IPS-11a (cell line): Measurements from ENCODE around the gene AUTS2.

Experiments used
- H3K4me3 ChIP-seq: one replicate; pipeline ENCODE4 v1.5.1; 2013; ENCODE audit warnings: low read depth, low read length, control low read depth

AUTS2 gene

DNA sequence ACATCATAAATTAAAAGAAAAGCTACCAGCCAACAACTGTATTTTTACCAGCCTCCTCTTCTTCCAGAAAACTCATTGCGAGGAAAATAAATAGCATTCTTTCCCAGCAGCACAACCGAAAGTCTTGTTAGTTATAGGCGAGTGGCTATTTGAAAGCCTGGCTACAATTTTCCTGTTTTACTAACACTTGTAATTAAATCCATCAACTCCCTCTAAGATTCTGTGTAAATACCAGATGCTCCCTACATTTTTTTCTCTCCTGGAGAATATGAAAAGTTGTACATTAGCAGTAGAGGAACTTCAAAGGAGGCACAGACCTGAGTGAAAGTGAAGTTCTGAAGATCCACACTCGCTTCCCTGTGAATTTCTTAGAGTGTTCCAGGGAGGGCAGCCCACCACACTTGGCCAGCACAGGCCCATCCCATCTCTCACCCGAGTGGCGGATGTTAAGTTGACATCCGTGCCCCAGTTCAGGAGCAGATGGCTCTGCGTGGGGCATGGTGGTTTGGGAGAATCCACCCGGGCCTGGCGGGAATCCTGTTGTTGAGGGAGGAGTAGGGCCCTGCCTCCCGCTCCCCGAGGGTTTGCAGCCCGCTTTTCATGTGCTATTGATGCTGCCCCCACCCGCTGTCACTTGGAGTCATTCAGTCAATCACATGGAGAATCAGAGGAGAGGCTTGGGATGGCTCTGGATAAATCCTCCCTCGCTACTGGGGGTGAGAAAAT lies 1082.6 kb downstream of the AUTS2 start:
- no peak overlapping the region for H3K4me3 ChIP-seq

DNA sequence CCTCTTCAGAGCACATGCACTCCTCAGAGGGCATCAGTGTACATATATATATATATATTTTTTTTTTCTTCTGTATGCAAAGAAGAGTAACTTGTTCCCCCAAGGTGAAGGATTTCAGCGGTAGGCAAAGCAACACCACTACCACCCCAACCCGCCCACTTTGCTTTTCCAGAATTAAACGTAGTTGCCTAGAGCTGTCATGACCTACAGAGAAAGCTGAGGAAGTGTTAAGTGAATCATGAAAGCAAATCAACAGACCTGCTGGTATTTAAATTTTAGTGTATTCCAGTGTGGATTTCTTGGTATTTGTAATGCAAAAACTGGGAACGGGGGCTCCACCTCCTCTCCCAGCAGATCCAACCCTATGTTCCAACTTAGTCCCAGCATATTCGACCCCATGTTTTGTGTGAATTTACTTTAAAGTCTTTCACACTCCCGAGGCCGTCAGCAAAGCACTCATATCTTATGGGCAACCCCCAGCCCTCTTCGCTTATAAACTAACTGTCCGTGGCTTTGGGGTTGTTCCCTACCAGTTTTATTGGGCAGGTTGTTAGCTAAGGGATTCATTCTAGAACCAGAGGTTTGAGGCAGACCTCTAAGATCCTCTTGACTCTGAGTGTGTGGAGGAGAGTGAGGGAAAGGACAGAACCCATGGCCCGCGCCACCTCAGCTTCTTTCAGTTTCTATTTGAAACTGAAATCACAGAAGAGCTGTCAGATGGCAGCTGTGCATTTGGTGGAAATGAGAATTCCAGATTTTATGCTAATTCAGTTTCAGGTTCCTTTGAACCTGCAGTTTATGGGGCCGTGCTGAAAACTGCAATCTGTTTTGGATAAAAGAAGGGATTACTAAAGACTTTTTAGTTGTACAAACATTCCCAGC lies 1083.4 kb downstream of the AUTS2 start:
- H3K4me3 ChIP-seq = no peak overlapping the region

DNA sequence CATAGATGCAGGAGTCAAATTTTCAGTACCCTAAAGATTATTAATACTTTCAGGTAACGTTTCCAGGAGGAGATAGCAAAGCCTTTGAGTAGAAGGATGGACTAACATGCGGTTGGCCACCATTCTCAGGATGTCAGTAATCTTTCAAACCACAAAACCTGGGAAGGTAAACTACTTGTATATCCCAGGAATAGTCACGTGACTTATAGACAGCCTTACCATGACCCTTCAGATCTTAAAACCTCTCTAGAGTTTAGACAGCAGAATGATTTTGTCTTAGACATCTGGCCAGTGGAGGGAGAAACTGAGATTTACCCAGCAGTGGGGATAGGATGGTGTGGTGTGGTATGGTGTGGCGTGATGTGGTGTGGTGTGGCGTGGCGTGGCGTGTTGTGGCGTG lies 1085.9 kb downstream of the AUTS2 start:
- no peak overlapping the region for H3K4me3 ChIP-seq

- H3K4me3 ChIP-seq = peak overlapping the region; percentile 27
Observed at GRCh38 chr7:70693321-70693685, 1095.0 kb downstream of the AUTS2 start.

- H3K4me3 ChIP-seq = peak overlapping the region; percentile 84
Observed at GRCh38 chr7:70693686-70694433, 1095.6 kb downstream of the AUTS2 start.

DNA sequence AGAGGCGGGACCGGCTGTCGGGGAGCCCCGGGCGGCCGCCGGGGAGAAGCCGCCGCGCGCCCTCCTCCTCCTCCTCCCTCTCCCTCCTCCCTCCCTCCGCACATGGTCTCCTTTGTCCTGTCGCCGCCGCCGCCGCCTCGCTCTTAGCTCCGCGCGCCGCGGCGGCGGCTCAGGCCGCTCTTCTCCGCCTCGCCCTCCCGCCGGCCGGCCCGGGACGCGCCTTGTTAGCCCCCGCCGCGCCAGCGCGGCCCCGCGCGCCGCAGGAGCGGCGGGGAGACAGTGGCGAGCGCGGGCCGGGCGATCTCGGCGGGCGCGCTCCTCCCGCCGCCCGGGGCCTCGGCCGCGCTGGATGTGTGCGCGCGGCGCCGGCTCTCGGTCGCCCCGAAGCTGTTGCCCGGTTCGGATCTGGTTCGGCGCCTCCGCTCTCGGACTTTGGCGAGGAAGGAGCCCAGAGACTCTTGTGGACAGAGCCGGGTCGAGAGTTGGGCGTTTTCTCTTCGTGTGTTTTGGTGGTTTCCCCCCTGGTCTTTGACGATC lies 1096.2 kb downstream of the AUTS2 start:
- peak overlapping the region; percentile 84 for H3K4me3 ChIP-seq

DNA sequence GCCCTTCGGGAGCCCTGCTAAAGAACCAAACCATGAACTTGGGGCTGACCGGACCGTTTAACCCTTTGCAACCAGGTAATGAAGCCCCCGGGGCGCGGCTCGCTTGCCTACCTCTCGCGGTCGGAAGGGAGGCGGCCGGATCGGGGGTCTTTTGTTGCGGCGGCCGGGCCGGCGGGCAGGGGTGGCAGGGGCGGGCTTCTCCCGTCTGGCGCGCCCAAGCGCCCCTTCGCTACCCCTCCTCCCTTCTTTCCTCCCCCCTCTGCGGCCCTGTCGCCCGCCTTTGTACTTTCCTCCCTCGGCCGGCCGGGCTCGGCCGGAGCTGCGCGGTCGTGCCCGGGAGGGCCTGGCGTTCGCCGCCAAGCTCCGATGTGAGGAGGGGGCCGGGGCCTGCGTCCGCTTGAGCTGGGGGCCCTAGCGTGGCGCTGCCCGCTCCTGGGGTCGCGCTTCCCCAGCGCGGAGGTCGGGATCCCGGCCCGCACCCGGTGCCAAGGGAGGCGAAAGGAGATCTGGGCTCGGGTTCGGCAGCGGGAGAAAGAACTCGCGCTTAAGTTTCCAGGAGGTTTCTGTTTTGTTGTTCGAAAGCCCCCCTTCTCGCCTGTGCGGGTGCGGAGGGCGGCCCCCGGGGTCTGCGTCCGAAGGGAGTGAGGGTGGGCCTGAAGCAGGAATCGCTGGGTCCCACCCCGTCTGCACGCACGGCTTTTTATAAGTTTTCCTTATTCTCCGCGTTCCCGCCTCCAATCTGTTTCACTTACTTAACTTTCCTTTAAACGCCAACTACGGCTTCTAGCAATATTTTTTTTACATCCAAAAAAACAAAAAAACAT lies 1096.9 kb downstream of the AUTS2 start:
- H3K4me3 ChIP-seq = peak overlapping the region; percentile 84

GRCh38 chr7:70695795-70696083 lies 1097.5 kb downstream of the AUTS2 start:
- peak overlapping the region; percentile 84 for H3K4me3 ChIP-seq

DNA sequence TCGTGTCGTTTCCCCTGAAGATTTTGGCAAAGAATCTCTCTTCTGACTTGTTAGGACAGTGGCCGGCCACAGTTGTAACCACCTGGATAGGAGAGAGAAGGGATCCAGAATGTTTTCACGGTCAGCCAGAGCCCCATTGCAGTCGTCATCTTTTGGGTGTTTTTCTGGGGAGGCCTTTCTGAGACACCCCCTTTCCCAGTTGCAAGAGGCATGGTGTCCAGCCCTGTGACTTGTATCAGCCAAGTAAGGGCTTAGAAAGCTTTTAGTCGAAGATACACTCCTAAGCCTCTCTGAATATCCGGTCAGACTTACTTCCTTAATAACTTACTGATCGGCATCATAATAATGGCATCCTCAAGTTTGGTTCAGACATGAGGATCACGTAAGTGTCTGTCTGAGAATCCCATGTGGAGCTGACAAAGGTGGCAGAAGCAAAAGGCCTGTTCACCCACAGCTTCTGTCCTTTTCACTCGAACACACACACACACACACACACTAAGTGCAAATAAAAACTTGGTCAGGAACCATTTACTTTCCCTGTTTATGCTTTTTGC lies 1098.0 kb downstream of the AUTS2 start:
- H3K4me3 ChIP-seq = peak overlapping the region; percentile 84

DNA sequence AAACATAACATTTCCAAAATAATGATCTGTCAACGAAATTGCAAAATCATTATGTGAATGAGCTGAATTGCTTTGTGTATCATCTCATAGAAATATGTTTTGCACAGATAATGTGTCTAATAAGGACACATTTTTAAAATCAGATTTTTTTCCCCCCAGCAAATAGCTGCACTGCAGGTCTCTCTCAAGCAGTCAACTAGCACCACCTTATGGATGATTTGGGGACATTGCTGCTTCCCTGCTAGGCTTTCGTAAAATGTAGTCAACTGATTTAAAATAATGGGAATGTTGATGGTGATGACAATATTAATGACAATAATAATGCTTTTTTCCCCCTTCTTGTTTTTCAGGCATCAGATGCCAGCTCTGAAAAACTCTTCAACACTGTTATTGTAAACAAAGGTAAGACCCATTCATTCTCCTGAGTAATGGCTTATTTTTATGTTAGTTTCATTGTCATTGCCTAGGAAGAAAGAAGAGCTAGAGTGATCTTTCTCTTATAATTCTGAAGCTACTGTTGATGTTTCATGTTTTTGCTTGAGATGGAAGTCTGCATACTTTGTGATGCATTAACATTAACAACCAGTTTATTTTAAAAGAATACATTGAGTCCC lies 1100.1 kb downstream of the AUTS2 start:
- peak overlapping the region; percentile 10 for H3K4me3 ChIP-seq

DNA sequence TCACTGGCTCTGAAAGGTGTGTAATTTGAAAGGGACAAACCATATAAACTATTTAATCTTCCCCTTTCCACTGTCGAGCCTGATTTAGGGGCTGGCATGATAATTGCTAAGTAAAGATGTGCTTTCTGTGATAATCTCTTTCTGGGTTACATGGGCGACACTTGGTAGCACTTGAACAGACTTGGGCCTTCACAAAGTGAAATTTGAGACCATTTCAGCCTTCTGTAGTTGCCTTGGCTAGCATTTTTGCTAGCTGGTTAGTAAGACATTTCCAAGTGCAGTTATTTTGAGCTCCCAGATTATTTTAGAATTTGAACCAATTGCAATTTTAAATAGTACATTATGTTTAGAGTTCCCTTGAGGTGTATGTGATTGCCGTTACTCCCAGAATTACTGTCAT lies 1101.0 kb downstream of the AUTS2 start:
- H3K4me3 ChIP-seq = no peak overlapping the region

DNA sequence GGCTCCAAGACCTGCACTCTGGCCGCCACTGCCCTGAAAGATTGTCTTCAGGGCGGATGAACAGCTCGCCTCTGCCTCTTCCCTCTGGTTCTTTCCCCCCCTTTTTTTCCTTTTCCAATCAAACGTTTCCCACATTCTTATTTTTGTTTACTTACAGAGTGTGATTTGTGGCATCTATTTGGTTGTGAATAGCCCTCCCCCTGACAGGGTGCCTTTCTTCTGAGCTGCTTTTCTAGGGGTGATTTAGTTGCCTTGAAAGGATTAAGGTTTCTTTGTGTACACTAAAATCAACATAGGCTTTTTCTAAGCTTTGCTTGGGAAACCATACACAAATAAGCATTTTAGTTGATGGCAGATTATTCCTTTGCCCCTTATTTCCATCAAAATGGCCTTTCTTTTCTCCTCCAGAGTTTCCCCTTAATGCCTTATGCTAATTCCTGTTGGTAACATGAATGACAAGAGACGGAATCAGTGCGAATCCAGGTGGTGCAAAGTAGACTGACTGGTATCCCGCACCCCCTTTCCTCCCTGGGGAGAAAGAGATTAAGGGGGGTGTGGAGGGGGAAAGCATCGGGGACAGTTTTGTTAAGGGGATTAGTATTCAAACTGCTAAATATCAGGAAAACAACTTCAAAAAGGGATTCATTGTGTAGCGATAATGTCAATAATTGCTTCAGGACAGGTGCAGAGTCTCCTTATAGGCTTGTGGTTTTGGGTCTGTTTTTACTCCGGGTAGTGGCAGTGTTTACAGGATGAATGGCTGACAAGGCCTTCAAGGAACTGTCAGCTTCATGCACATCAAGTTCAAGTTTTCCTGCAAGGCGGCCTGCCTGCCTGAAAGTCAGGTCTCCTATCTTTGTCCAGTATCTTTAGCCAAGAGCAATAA lies 1102.0 kb downstream of the AUTS2 start:
- no peak overlapping the region for H3K4me3 ChIP-seq

- H3K4me3 ChIP-seq = no peak overlapping the region
Observed at GRCh38 chr7:70700941-70701425, 1102.7 kb downstream of the AUTS2 start.

DNA sequence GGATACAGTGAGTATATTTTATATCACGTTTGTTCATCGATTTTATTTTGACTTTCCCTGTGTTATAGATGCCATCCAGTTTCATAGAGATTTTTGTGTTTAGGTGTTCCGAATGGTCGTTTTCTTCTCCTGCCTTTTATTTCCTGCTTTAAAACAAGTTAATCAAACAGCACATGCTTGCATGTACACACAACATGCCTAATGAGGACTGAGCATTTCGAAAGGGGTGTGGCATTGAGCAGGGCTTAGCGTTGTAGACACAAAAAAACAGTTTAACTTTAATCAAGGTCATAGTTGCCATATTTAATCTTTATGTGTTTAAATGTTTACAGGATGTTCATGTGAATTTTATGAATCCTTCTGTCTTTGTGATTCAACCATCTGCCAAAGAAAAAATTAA lies 1103.2 kb downstream of the AUTS2 start:
- no peak overlapping the region for H3K4me3 ChIP-seq

DNA sequence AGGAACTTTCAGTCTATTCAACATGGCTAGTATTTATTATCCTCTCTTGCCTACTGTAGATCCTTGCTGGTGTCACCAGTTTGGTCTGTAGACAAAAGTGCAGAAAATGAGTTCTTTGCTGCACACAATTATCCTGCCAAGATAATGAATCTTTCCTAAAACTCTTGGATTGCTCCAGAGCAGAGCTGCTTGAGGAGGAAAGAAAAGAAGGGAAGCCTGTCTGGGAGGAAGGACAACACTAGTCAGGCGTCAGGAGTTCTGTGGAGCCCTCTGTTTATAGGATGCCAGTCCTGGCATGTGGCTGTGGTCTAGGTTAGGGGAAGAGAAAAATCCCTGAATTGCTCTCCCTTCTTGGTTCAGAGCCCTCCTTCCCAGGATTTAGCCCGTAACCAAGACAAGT lies 1103.7 kb downstream of the AUTS2 start:
- no peak overlapping the region for H3K4me3 ChIP-seq

- H3K4me3 ChIP-seq = no peak overlapping the region
Observed at GRCh38 chr7:70703785-70704184, 1105.5 kb downstream of the AUTS2 start.

DNA sequence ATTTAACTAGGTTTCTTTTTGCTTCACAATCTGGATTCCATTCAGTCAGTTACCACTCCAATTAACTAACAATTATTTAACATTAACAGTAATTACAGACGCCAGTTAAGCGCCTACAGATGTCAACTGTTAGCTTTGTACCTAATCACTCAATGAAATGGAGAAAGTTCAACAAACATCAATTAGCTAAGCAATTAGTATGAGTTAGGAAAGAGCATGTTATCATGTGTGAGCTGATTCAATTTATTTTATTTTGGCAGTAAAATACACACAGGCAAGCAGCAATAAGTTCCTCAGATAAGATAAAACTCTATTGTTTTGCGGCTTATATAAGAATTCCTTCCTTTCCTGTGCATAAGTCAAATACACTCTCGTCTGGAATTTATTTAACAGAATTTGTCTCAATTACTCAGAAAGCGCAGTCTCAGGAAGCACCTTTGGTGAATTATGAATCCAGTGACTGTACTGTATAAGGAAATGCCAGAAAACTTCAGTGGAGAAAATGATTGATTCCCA lies 1106.6 kb downstream of the AUTS2 start:
- no peak overlapping the region for H3K4me3 ChIP-seq

GRCh38 chr7:70706204-70706603 lies 1107.9 kb downstream of the AUTS2 start:
- no peak overlapping the region for H3K4me3 ChIP-seq

GRCh38 chr7:70706698-70707097 lies 1108.4 kb downstream of the AUTS2 start:
- H3K4me3 ChIP-seq = no peak overlapping the region
